ENCODE measurements around the gene DPP7.

Gene DPP7

GRCh38 chr9:137109250-137110146 lies 5.0 kb downstream of the DPP7 start:
- H3K4me3 ChIP-seq (replicated peaks; ENCODE audit: insufficient read depth, low read length): no peak overlapping the region
- TF ChIP-seq SPI1 (IDR thresholded peaks at IDR 0.05; ENCODE audit: borderline replicate concordance, low read depth): no peak
- TF ChIP-seq POLR2AphosphoS5 (IDR thresholded peaks at IDR 0.05; ENCODE audit: low read depth): 0 out of 2 replicates have a peak, but pooled peaks have one; percentile 2
- H3K27me3 ChIP-seq (ENCODE audit: insufficient read depth, poor library complexity, severe bottlenecking): no peaks in the 10 kb centered on the region
- DNase-seq (ENCODE audit: low read depth in 1 of 2, low spot score in 1 of 2): no peak
- H3K27ac ChIP-seq (replicated peaks): no peak overlapping the region

- no peak for DNase-seq (ENCODE audit: low read depth in 1 of 2, low spot score in 1 of 2)
- Histone ChIP-seq H3K4me3 (replicated peaks; ENCODE audit: insufficient read depth, low read length) (no peak overlapping the region), H3K27me3 (ENCODE audit: insufficient read depth, poor library complexity, severe bottlenecking) (no peaks in the 10 kb centered on the region), H3K27ac (replicated peaks) (no peak overlapping the region)
- no peak for TF ChIP-seq SPI1 (IDR thresholded peaks at IDR 0.05; ENCODE audit: borderline replicate concordance, low read depth)
- no peak for TF ChIP-seq REST (IDR thresholded peaks at IDR 0.05; ENCODE audit: insufficient replicate concordance, low read depth)
- TF ChIP-seq GABPA (IDR thresholded peaks at IDR 0.05; ENCODE audit: low read depth): no peak
- TF ChIP-seq CTCF (IDR thresholded peaks at IDR 0.05; ENCODE audit: insufficient read depth, low read length): no peak
- TF ChIP-seq POLR2AphosphoS5 (IDR thresholded peaks at IDR 0.05; ENCODE audit: low read depth): 0 out of 2 replicates have a peak, but pooled peaks have one; percentile 13
These were observed 5.8 kb downstream of the DPP7 start for GRCh38 chr9:137108608-137109249.

GRCh38 chr9:137107982-137108381 lies 6.6 kb downstream of the DPP7 start:
- Histone ChIP-seq H3K27ac (replicated peaks) (no peak overlapping the region), H3K4me3 (replicated peaks; ENCODE audit: insufficient read depth, low read length) (no peak overlapping the region), H3K27me3 (ENCODE audit: insufficient read depth, poor library complexity, severe bottlenecking) (no peaks in the 10 kb centered on the region)
- TF ChIP-seq GABPA (IDR thresholded peaks at IDR 0.05; ENCODE audit: low read depth) (no peak), POLR2AphosphoS5 (IDR thresholded peaks at IDR 0.05; ENCODE audit: low read depth) (no peak), SPI1 (IDR thresholded peaks at IDR 0.05; ENCODE audit: borderline replicate concordance, low read depth) (no peak), REST (IDR thresholded peaks at IDR 0.05; ENCODE audit: insufficient replicate concordance, low read depth) (no peak), CTCF (IDR thresholded peaks at IDR 0.05; ENCODE audit: insufficient read depth, low read length) (no peak)
- no peak for DNase-seq (ENCODE audit: low read depth in 1 of 2, low spot score in 1 of 2)

GRCh38 chr9:137107312-137107921 lies 7.1 kb downstream of the DPP7 start:
- DNase-seq (ENCODE audit: low read depth in 1 of 2, low spot score in 1 of 2): no peak
- TF ChIP-seq REST (IDR thresholded peaks at IDR 0.05; ENCODE audit: insufficient replicate concordance, low read depth) (no peak), GABPA (IDR thresholded peaks at IDR 0.05; ENCODE audit: low read depth) (no peak), POLR2AphosphoS5 (IDR thresholded peaks at IDR 0.05; ENCODE audit: low read depth) (no peak), SPI1 (IDR thresholded peaks at IDR 0.05; ENCODE audit: borderline replicate concordance, low read depth) (no peak), CTCF (IDR thresholded peaks at IDR 0.05; ENCODE audit: insufficient read depth, low read length) (no peak)
- Histone ChIP-seq H3K27ac (replicated peaks) (no peak overlapping the region), H3K4me3 (replicated peaks; ENCODE audit: insufficient read depth, low read length) (no peak overlapping the region), H3K27me3 (ENCODE audit: insufficient read depth, poor library complexity, severe bottlenecking) (no peaks in the 10 kb centered on the region)

All from HL-60 (cell line).